HT-29 (cell line): ENCODE data around the gene ZEB1. TPM values are rescaled to one million over a fixed set of nuclear protein-coding genes. Genes with fewer than 3 reads are reported as not detected.
"Not testable (repeated sequence)": the region's sequence is repeated elsewhere in the genome, so short reads cannot be mapped to it uniquely, and the experiment has no call there.

Experiments
- DNase-seq: peaks from one replicate; pipeline ENCODE4 v3.0.0-alpha.2; 2015; ENCODE audit warnings: low spot score
- total RNA-seq: library from RNA; depleted of rRNA; stranded (reverse); fragments of >200 nt; shearing (Covaris generic); gene quantifications from 2 replicates; pipeline ENCODE4 v1.2.3, GENCODE V29; 2014

The ZEB1 gene
- total RNA-seq, 1 experiment from 2014 or later: 1.2 TPM

- no peak for DNase-seq
Observed at GRCh38 chr10:31422634-31423033, 103.6 kb downstream of the ZEB1 start.

GRCh38 chr10:31424473-31424872 lies 105.5 kb downstream of the ZEB1 start:
- no peak for DNase-seq

- DNase-seq: no peak
Observed at GRCh38 chr10:31426401-31426800, 107.4 kb downstream of the ZEB1 start.

GRCh38 chr10:31427334-31427733 lies 108.3 kb downstream of the ZEB1 start:
- not testable (repeated sequence) for DNase-seq

GRCh38 chr10:31428499-31428898 lies 109.5 kb downstream of the ZEB1 start:
- not testable (repeated sequence) for DNase-seq

- no peak for DNase-seq
Observed at GRCh38 chr10:31431021-31431420, 112.0 kb downstream of the ZEB1 start.

- no peak for DNase-seq
Observed at GRCh38 chr10:31437959-31438358, 118.9 kb downstream of the ZEB1 start.

GRCh38 chr10:31451766-31452165 lies 132.8 kb downstream of the ZEB1 start:
- no peak for DNase-seq

GRCh38 chr10:31456468-31456867 lies 137.5 kb downstream of the ZEB1 start:
- DNase-seq: no peak

- DNase-seq: no peak
Observed at GRCh38 chr10:31457858-31458257, 138.8 kb downstream of the ZEB1 start.

- DNase-seq: no peak
Observed at GRCh38 chr10:31458974-31459373, 140.0 kb downstream of the ZEB1 start.

- DNase-seq: no peak
Observed at GRCh38 chr10:31460242-31460641, 141.2 kb downstream of the ZEB1 start.

- no peak for DNase-seq
Observed at GRCh38 chr10:31464552-31464951, 145.5 kb downstream of the ZEB1 start.

GRCh38 chr10:31466313-31466712 lies 147.3 kb downstream of the ZEB1 start:
- no peak for DNase-seq

GRCh38 chr10:31467791-31468535 lies 148.9 kb downstream of the ZEB1 start:
- peak; percentile 53 for DNase-seq

- DNase-seq: no peak
Observed at GRCh38 chr10:31468536-31468859, 149.5 kb downstream of the ZEB1 start.

GRCh38 chr10:31475519-31475918 lies 156.5 kb downstream of the ZEB1 start:
- DNase-seq: no peak

- no peak for DNase-seq
Observed at GRCh38 chr10:31476088-31476487, 157.1 kb downstream of the ZEB1 start.

GRCh38 chr10:31477584-31477983 lies 158.6 kb downstream of the ZEB1 start:
- DNase-seq: no peak

- peak; percentile 3 for DNase-seq
Observed at GRCh38 chr10:31479752-31480151, 160.7 kb downstream of the ZEB1 start.

- no peak for DNase-seq
Observed at GRCh38 chr10:31483546-31483945, 164.5 kb downstream of the ZEB1 start.

GRCh38 chr10:31484431-31485135 lies 165.6 kb downstream of the ZEB1 start:
- DNase-seq: no peak

GRCh38 chr10:31490858-31491504 lies 172.0 kb downstream of the ZEB1 start:
- peak; percentile 54 for DNase-seq
